ENCODE data around the gene BCAS3.
"Not testable (repeated sequence)": the region's sequence is repeated elsewhere in the genome, so short reads cannot be mapped to it uniquely, and the experiment has no call there.

Gene BCAS3

GRCh38 chr17:60874772-60875171, 197.1 kb downstream of the BCAS3 start:
- no peak for DNase-seq (ENCODE audit: low read depth, low spot score)

- not testable (repeated sequence) for DNase-seq (ENCODE audit: low read depth, low spot score)
Measured at GRCh38 chr17:60886731-60887613, 209.3 kb downstream of the BCAS3 start.

GRCh38 chr17:60887614-60888028, 210.0 kb downstream of the BCAS3 start:
- no peak for DNase-seq (ENCODE audit: low read depth, low spot score)

GRCh38 chr17:60888812-60889709, 211.4 kb downstream of the BCAS3 start:
- DNase-seq (ENCODE audit: low read depth, low spot score), result no peak

GRCh38 chr17:60891149-60891548, 213.5 kb downstream of the BCAS3 start:
- DNase-seq (ENCODE audit: low read depth, low spot score), result no peak

- DNase-seq (ENCODE audit: low read depth, low spot score), result no peak
Measured at GRCh38 chr17:60893475-60893874, 215.8 kb downstream of the BCAS3 start.

- DNase-seq (ENCODE audit: low read depth, low spot score), result no peak
Measured at GRCh38 chr17:60896996-60897395, 219.3 kb downstream of the BCAS3 start.

GRCh38 chr17:60899115-60899514, 221.5 kb downstream of the BCAS3 start:
- DNase-seq (ENCODE audit: low read depth, low spot score), result no peak

GRCh38 chr17:60900688-60901087, 223.0 kb downstream of the BCAS3 start:
- DNase-seq (ENCODE audit: low read depth, low spot score), result no peak

- no peak for DNase-seq (ENCODE audit: low read depth, low spot score)
Measured at GRCh38 chr17:60901242-60901641, 223.6 kb downstream of the BCAS3 start.

- DNase-seq (ENCODE audit: low read depth, low spot score), result no peak
Measured at GRCh38 chr17:60901806-60902205, 224.2 kb downstream of the BCAS3 start.

GRCh38 chr17:60902399-60902798, 224.7 kb downstream of the BCAS3 start:
- DNase-seq (ENCODE audit: low read depth, low spot score), result no peak

GRCh38 chr17:60904582-60904981, 226.9 kb downstream of the BCAS3 start:
- no peak for DNase-seq (ENCODE audit: low read depth, low spot score)

GRCh38 chr17:60905709-60906108, 228.1 kb downstream of the BCAS3 start:
- no peak for DNase-seq (ENCODE audit: low read depth, low spot score)

- no peak for DNase-seq (ENCODE audit: low read depth, low spot score)
Measured at GRCh38 chr17:60908324-60908723, 230.7 kb downstream of the BCAS3 start.

GRCh38 chr17:60909405-60909804, 231.8 kb downstream of the BCAS3 start:
- DNase-seq (ENCODE audit: low read depth, low spot score), result no peak

GRCh38 chr17:60910415-60910814, 232.8 kb downstream of the BCAS3 start:
- no peak for DNase-seq (ENCODE audit: low read depth, low spot score)

GRCh38 chr17:60914078-60914477, 236.4 kb downstream of the BCAS3 start:
- no peak for DNase-seq (ENCODE audit: low read depth, low spot score)

- no peak for DNase-seq (ENCODE audit: low read depth, low spot score)
Measured at GRCh38 chr17:60916043-60916442, 238.4 kb downstream of the BCAS3 start.

- no peak for DNase-seq (ENCODE audit: low read depth, low spot score)
Measured at GRCh38 chr17:60920107-60920506, 242.5 kb downstream of the BCAS3 start.

GRCh38 chr17:60923000-60923399, 245.3 kb downstream of the BCAS3 start:
- DNase-seq (ENCODE audit: low read depth, low spot score), result no peak

- no peak for DNase-seq (ENCODE audit: low read depth, low spot score)
Measured at GRCh38 chr17:60926466-60927183, 249.0 kb downstream of the BCAS3 start.

All from brain pericyte (primary cell).